ENCODE data around the gene GALNT2. TPM values are rescaled to one million over a fixed set of nuclear protein-coding genes. Genes with fewer than 3 reads are reported as not detected.

Gene GALNT2
- total and polyA plus RNA-seq, 2 of the 13 experiments (the other 11 are each of a cell fraction or from before 2014, with no cell fraction given): 39.3 to 39.6 TPM

- TF ChIP-seq PLSCR1 (CRISPR knock-in tag; IDR thresholded peaks at IDR 0.05; ENCODE audit: borderline replicate concordance): no peak
- TF ChIP-seq POLR2G (IDR thresholded peaks at IDR 0.05; ENCODE audit: low read depth, low read length): no peak
- TF ChIP-seq LRRFIP1 (CRISPR knock-in tag; conservative IDR thresholded peaks at IDR 0.05): no peak
- TF ChIP-seq ATF7-NPFF (CRISPR knock-in tag; IDR thresholded peaks at IDR 0.05; ENCODE audit: low read depth): no peak
- no peak for TF ChIP-seq ZNF570 (CRISPR knock-in tag; IDR thresholded peaks at IDR 0.05; ENCODE audit: borderline replicate concordance)
- TF ChIP-seq E2F5 (CRISPR knock-in tag; conservative IDR thresholded peaks at IDR 0.05): no peak
- TF ChIP-seq ZBTB49 (CRISPR knock-in tag; IDR thresholded peaks at IDR 0.05; ENCODE audit: borderline replicate concordance): no peak
- TF ChIP-seq REPIN1 (CRISPR knock-in tag; IDR thresholded peaks at IDR 0.05; ENCODE audit: borderline replicate concordance, low read depth): no peak
- TF ChIP-seq NKX3-1 (CRISPR knock-in tag; IDR thresholded peaks at IDR 0.05): no peak
- no peak for TF ChIP-seq ZNF430 (CRISPR knock-in tag; IDR thresholded peaks at IDR 0.05)
Measured at GRCh38 chr1:230280906-230281413, 213.9 kb downstream of the GALNT2 start (continued).

All from HepG2 (cell line).